IMR-90 (cell line): ENCODE data around the gene GBE1. TPM values are rescaled to one million over a fixed set of nuclear protein-coding genes. Genes with fewer than 3 reads are reported as not detected.

ENCODE experiments used
- ATAC-seq: fragments of 200-7000 bp; cut with Tn5 transposase; 2 replicates; pipeline ENCODE4 v1.9.1; 2020; ENCODE audit warnings: low read depth, mild to moderate bottlenecking, moderate library complexity
- BruUV-seq: library from RNA; stranded (reverse); fragments of 400-500 nt; replicated peaks from 2 replicates; lab custom pipeline; 2021; lab: Mats Ljungman, UMichigan
- CTCF ChIA-PET: fragments of 300-600 bp; formaldehyde crosslinking; extraction: SDS; loops from one replicate; lab custom pipeline; 2021; ENCODE audit warnings: antibody characterized with exemption; lab: Yijun Ruan, JAX
- POLR2A ChIA-PET: fragments of 300-600 bp; sonication (Branson Sonifier 250); formaldehyde crosslinking; loops from one replicate; lab custom pipeline; 2022; ENCODE audit warnings: antibody characterized with exemption; ENCODE audit not compliant: unreplicated experiment; lab: Charles Lee
- DNase-seq: peaks from one replicate; pipeline ENCODE4 v3.0.0; 2013
- H2AFZ ChIP-seq: replicated peaks from 2 replicates; pipeline ENCODE3; 2013; ENCODE audit warnings: low read length, mild to moderate bottlenecking; ENCODE audit not compliant: poor library complexity
- H2AK5ac ChIP-seq: 2 replicates; pipeline ENCODE4 v1.6.1; 2013; ENCODE audit warnings: low read depth, low read length, inconsistent platforms
- H2AK9ac ChIP-seq: replicated peaks from 2 replicates; pipeline ENCODE3; 2013; ENCODE audit warnings: mild to moderate bottlenecking, low read depth, low read length, moderate library complexity; ENCODE audit not compliant: poor library complexity
- H2BK120ac ChIP-seq: 2 replicates; pipeline ENCODE4 v1.6.1; 2013; ENCODE audit warnings: low read depth, low read length, inconsistent platforms
- H2BK15ac ChIP-seq: 3 replicates; pipeline ENCODE4 v1.6.1; 2013; ENCODE audit warnings: low read depth, low read length, inconsistent platforms
- H2BK20ac ChIP-seq: 2 replicates; pipeline ENCODE4 v1.6.1; 2013; ENCODE audit warnings: low read depth, mild to moderate bottlenecking, inconsistent platforms, low read length, moderate library complexity
- H2BK5ac ChIP-seq: 2 replicates; pipeline ENCODE4 v1.6.1; 2013; ENCODE audit warnings: mild to moderate bottlenecking, low read depth, low read length, inconsistent platforms; ENCODE audit not compliant: poor library complexity, severe bottlenecking
- H3K14ac ChIP-seq: replicated peaks from 2 replicates; pipeline ENCODE4 v1.6.1; 2013; ENCODE audit warnings: low read depth, low read length, inconsistent platforms
- H3K18ac ChIP-seq: 2 replicates; pipeline ENCODE4 v1.6.1; 2013; ENCODE audit warnings: low read depth, low read length, control low read depth
- H3K23ac ChIP-seq: 2 replicates; pipeline ENCODE4 v1.6.1; 2013; ENCODE audit warnings: low read depth, low read length, inconsistent platforms
- H3K27ac ChIP-seq: 2 replicates; pipeline ENCODE4 v1.5.1; 2013; ENCODE audit warnings: mild to moderate bottlenecking, control low read depth, low read length; ENCODE audit not compliant: insufficient read depth
- H3K27me3 ChIP-seq: 2 replicates; pipeline ENCODE4 v1.6.1; 2013; ENCODE audit warnings: low read length; ENCODE audit not compliant: control insufficient read depth, insufficient read depth
- H3K36me3 ChIP-seq: 2 replicates; pipeline ENCODE4 v1.6.1; 2013; ENCODE audit warnings: low read length, mixed read lengths; ENCODE audit not compliant: control insufficient read depth, insufficient read depth
- H3K4ac ChIP-seq: 2 replicates; pipeline ENCODE4 v1.6.1; 2013; ENCODE audit warnings: low read depth, low read length, inconsistent platforms
- H3K4me1 ChIP-seq: 2 replicates; pipeline ENCODE4 v1.6.1; 2013; ENCODE audit warnings: low read length, mixed read lengths; ENCODE audit not compliant: control insufficient read depth, insufficient read depth
- H3K4me2 ChIP-seq: 2 replicates; pipeline ENCODE4 v1.6.1; 2013; ENCODE audit warnings: low read depth, mild to moderate bottlenecking, control low read depth, low read length, moderate library complexity
- H3K4me3 ChIP-seq: 2 replicates; pipeline ENCODE4 v1.5.1; 2013; ENCODE audit warnings: low read depth, mild to moderate bottlenecking, control low read depth, low read length, moderate library complexity; ENCODE audit not compliant: insufficient read depth
- H3K56ac ChIP-seq: 2 replicates; pipeline ENCODE4 v1.6.1; 2013; ENCODE audit warnings: low read length, inconsistent platforms; ENCODE audit not compliant: insufficient read depth; ENCODE audit errors: extremely low read depth
- H3K79me1 ChIP-seq, 2 experiments: 2 replicates each; pipeline ENCODE4 v1.6.1; 2013; ENCODE audit warnings: low read length in 2 of 2, inconsistent platforms in 1 of 2, low read depth in 1 of 2
- H3K9ac ChIP-seq: 2 replicates; pipeline ENCODE4 v1.6.1; 2013; ENCODE audit warnings: low read depth, low read length, control low read depth
- H3K9me1 ChIP-seq: 2 replicates; pipeline ENCODE4 v1.6.1; 2013; ENCODE audit warnings: low read length, inconsistent platforms; ENCODE audit not compliant: insufficient read depth
- H3K9me3 ChIP-seq: 2 replicates; pipeline ENCODE4 v1.6.1; 2013; ENCODE audit warnings: low read length; ENCODE audit not compliant: control insufficient read depth, insufficient read depth
- H4K20me1 ChIP-seq: 2 replicates; pipeline ENCODE4 v1.6.1; 2013; ENCODE audit warnings: low read length, inconsistent platforms; ENCODE audit not compliant: insufficient read depth
- H4K5ac ChIP-seq: 2 replicates; pipeline ENCODE4 v1.6.1; 2013; ENCODE audit warnings: mild to moderate bottlenecking, low read depth, low read length, control low read depth
- H4K8ac ChIP-seq, 2 experiments: 2 replicates each; pipeline ENCODE4 v1.6.1; 2013; ENCODE audit warnings: low read depth in 2 of 2, low read length in 2 of 2, control low read depth in 1 of 2, inconsistent platforms in 1 of 2
- H4K91ac ChIP-seq: 2 replicates; pipeline ENCODE4 v1.6.1; 2013; ENCODE audit warnings: low read depth, low read length, inconsistent platforms; ENCODE audit not compliant: insufficient read depth
- CHD1 ChIP-seq: IDR thresholded peaks from 2 replicates; pipeline ENCODE4 v1.6.1; 2012; ENCODE audit warnings: low read depth, low read length, improper control_type of control experiment
- CTCF ChIP-seq: conservative IDR thresholded peaks from 2 replicates; pipeline ENCODE4 v1.5.1; 2012; ENCODE audit warnings: mild to moderate bottlenecking, low read depth, low read length, improper control_type of control experiment
- ELK1 ChIP-seq: fragments of 150-350 bp; IDR thresholded peaks from 2 replicates; pipeline ENCODE4 v1.6.1; 2016; ENCODE audit warnings: low read depth, mild to moderate bottlenecking, low read length, moderate library complexity, borderline replicate concordance
- FOS ChIP-seq: fragments of 150-350 bp; IDR thresholded peaks from 2 replicates; pipeline ENCODE4 v1.6.1; 2016; ENCODE audit warnings: low read depth, low read length
- NFE2L2 ChIP-seq: fragments of 150-350 bp; IDR thresholded peaks from 2 replicates; pipeline ENCODE4 v1.6.1; 2016; ENCODE audit warnings: low read depth, mild to moderate bottlenecking, low read length
- POLR2A ChIP-seq: IDR thresholded peaks from 2 replicates; pipeline ENCODE4 v1.6.1; 2012; ENCODE audit warnings: mild to moderate bottlenecking, low read depth, low read length
- USF2 ChIP-seq: fragments of 150-350 bp; IDR thresholded peaks from 2 replicates; pipeline ENCODE4 v1.6.1; 2017; ENCODE audit warnings: mild to moderate bottlenecking, antibody characterized with exemption, low read length, low read depth
- WGBS, 2 experiments: methylation state at CpG; one replicate each; pipeline versions ENCODE4 v1.1.5 to v1.1.7; 2013; ENCODE audit warnings: missing lambda C conversion rate in 2 of 2; ENCODE audit not compliant: insufficient read length in 1 of 2; ENCODE audit errors: extremely low coverage in 2 of 2; 5-methylcytosine and 5-hydroxymethylcytosine counted together
- dilution Hi-C: fragments of 300-500 bp; cut with HindIII; formaldehyde crosslinking; loops from one replicate; pipeline ENCODE4 v1.14.3; 2018; ENCODE audit warnings: low sequenced_read_pairs; ENCODE audit not compliant: unreplicated experiment
- in situ Hi-C: fragments of 300-500 bp; cut with MboI; formaldehyde crosslinking; loops from 3 replicates; pipeline ENCODE4 v1.14.3; 2019; ENCODE audit warnings: low sequenced_read_pairs, inconsistent platforms, mixed read lengths
- intact Hi-C: fragments of 100-400 bp; cut with micrococcal nuclease; formaldehyde crosslinking; loops from 2 replicates; pipeline ENCODE4 v1.10.0; 2022
- polyA plus RNA-seq, 3 experiments: library from polyadenylated mRNA; depleted of rRNA; stranded (reverse); fragments of >200 nt; gene quantifications; 2 replicates each; pipeline ENCODE4 v1.2.3, GENCODE V29; 2012; ENCODE audit warnings: low replicate concordance in 1 of 3
- total RNA-seq: library from RNA; depleted of rRNA; stranded (reverse); fragments of >200 nt; gene quantifications from 2 replicates; pipeline ENCODE4 v1.2.3, GENCODE V29; 2012

GBE1 gene
- total and polyA plus RNA-seq, 2 of the 4 experiments (the other 2 are of a cell fraction), result 36.7 to 90.3 TPM

GRCh38 chr3:81760215-81760614, 1.2 kb downstream of the GBE1 start:
- Histone ChIP-seq H3K56ac (peak overlapping the region; percentile 88), H2AFZ (no peak overlapping the region), H2BK120ac (no peak overlapping the region), H2BK15ac (peak overlapping the region; percentile 96; the same call in 1 of the 3 replicates), H3K4ac (peak overlapping the region; percentile 46; the same call in 1 of the 2 replicates), H2BK20ac (no peak overlapping the region), H3K27ac (peak overlapping the region; percentile 99; the same call in 1 of the 2 replicates), H3K9ac (peak overlapping the region; percentile 99; the same call in 1 of the 2 replicates), H3K9me3 (no peaks in the 10 kb centered on the region), H3K14ac (peak overlapping the region; percentile 94), H3K23ac (peak overlapping the region; percentile 57; the same call in 1 of the 2 replicates), H3K18ac (peak overlapping the region; percentile 91), H4K20me1 (peaks cover 2% of the 10 kb centered on the region; the same call in 1 of the 2 replicates), H4K91ac (no peak overlapping the region), H3K9me1 (no peaks in the 10 kb centered on the region), H2BK5ac (peak overlapping the region; percentile 98), H3K4me3 (peak overlapping the region; percentile 79; the same call in 1 of the 2 replicates), H3K79me1 (peaks cover 16 to 38% of the 10 kb centered on the region in 2 experiments), H4K5ac (peak overlapping the region; percentile 51; the same call in 1 of the 2 replicates), H3K36me3 (no peaks in the 10 kb centered on the region), H2AK9ac (no peak overlapping the region), H3K4me2 (peak overlapping the region; percentile 97), H3K4me1 (peaks cover 8% of the 10 kb centered on the region), H4K8ac (peak overlapping the region; percentile 38 to 88; a peak in 3 of 4 replicates), H3K27me3 (no peaks in the 10 kb centered on the region), H2AK5ac (no peak overlapping the region)
- TF ChIP-seq POLR2A, result no peak
- no peak for TF ChIP-seq FOS
- TF ChIP-seq CHD1, result no peak
- TF ChIP-seq CTCF, result no peak
- no peak for TF ChIP-seq NFE2L2
- no peak for TF ChIP-seq ELK1
- no peak for TF ChIP-seq USF2
- TSS peak; percentile 63 for BruUV-seq
- intact Hi-C loops (loop anchor here (2.0 to 5.0 kb wide), 3 partner anchors 93 to 343 kb away; no protein-coding TSS in a partner anchor), dilution Hi-C loops (no loop called here), in situ Hi-C loops (no loop called here)
- no peak for DNase-seq
- ChIA-PET POLR2A (no interaction called here), CTCF (no interaction called here)
- no CpG with 5 or more reads among the region's 3 CpGs for WGBS, 2 experiments
- no peak for ATAC-seq
